LHCN-M2 (cell line): Measurements from ENCODE around the gene CCDC192. TPM values are rescaled to one million over a fixed set of nuclear protein-coding genes. Genes with fewer than 3 reads are reported as not detected.

Experiments
- DNase-seq: peaks from one replicate; pipeline ENCODE4 v3.0.0-alpha.2; 2012; ENCODE audit warnings: low read depth
- total RNA-seq: library from RNA; depleted of rRNA; stranded (reverse); fragments of >200 nt; gene quantifications from 2 replicates; pipeline ENCODE4 v1.2.3, GENCODE V29; 2014

The CCDC192 gene
- total RNA-seq, 1 experiment from 2014 or later: not detected

- no peak for DNase-seq
These were observed 106.3 kb downstream of the CCDC192 start for GRCh38 chr5:127809533-127809932.

- no peak for DNase-seq
These were observed 106.8 kb downstream of the CCDC192 start for GRCh38 chr5:127810017-127810416.

- DNase-seq: no peak
These were observed 107.7 kb downstream of the CCDC192 start for GRCh38 chr5:127810707-127811490.

- no peak for DNase-seq
These were observed 109.4 kb downstream of the CCDC192 start for GRCh38 chr5:127812570-127812969.

GRCh38 chr5:127813633-127814587, 110.7 kb downstream of the CCDC192 start:
- DNase-seq: peak; percentile 91

GRCh38 chr5:127814588-127814973, 111.4 kb downstream of the CCDC192 start:
- no peak for DNase-seq

- DNase-seq: peak; percentile 73
These were observed 117.8 kb downstream of the CCDC192 start for GRCh38 chr5:127820910-127821553.

GRCh38 chr5:127821896-127822295, 118.7 kb downstream of the CCDC192 start:
- no peak for DNase-seq

GRCh38 chr5:127824126-127824525, 120.9 kb downstream of the CCDC192 start:
- peak; percentile 32 for DNase-seq

- DNase-seq: peak; percentile 88
These were observed 122.8 kb downstream of the CCDC192 start for GRCh38 chr5:127826011-127826410.

GRCh38 chr5:127827451-127827850, 124.3 kb downstream of the CCDC192 start:
- no peak for DNase-seq

GRCh38 chr5:127830157-127830556, 127.0 kb downstream of the CCDC192 start:
- DNase-seq: no peak

- no peak for DNase-seq
These were observed 127.8 kb downstream of the CCDC192 start for GRCh38 chr5:127830829-127831598.

GRCh38 chr5:127832067-127832466, 128.9 kb downstream of the CCDC192 start:
- no peak for DNase-seq

GRCh38 chr5:127834094-127834531, 130.9 kb downstream of the CCDC192 start:
- peak; percentile 86 for DNase-seq

GRCh38 chr5:127834554-127834953, 131.4 kb downstream of the CCDC192 start:
- DNase-seq: peak; percentile 95

- peak; percentile 71 for DNase-seq
These were observed 135.5 kb downstream of the CCDC192 start for GRCh38 chr5:127838661-127839060.

- no peak for DNase-seq
These were observed 135.9 kb downstream of the CCDC192 start for GRCh38 chr5:127839072-127839471.

- DNase-seq: peak; percentile 55
These were observed 136.5 kb downstream of the CCDC192 start for GRCh38 chr5:127839496-127840197.

- no peak for DNase-seq
These were observed 137.0 kb downstream of the CCDC192 start for GRCh38 chr5:127840198-127840524.

- DNase-seq: peak; percentile 15
These were observed 137.6 kb downstream of the CCDC192 start for GRCh38 chr5:127840809-127841208.
